Right lobe of liver (tissue), 4 donors: ENCODE results near the gene USH1C.

Experiments
- CTCF ChIP-seq, 4 donors: fragments of 200-600 bp in 3 of 4; fragments of 450-650 bp in 1 of 4; IDR thresholded peaks; one replicate each; pipeline versions ENCODE4 v1.5.1 to v1.8.0; 2016 to 2022; ENCODE audit warnings: antibody characterized with exemption in 4 of 4, mild to moderate bottlenecking in 2 of 4
- POLR2A ChIP-seq: fragments of 450-650 bp; IDR thresholded peaks from one replicate; pipeline ENCODE4 v1.6.1; 2017; ENCODE audit warnings: antibody characterized with exemption, mild to moderate bottlenecking
- donor health status: DM: no; HTN: no; CAD: no.
- donor health status: DM: no; HTN: no; CAD: no.
- donor health status: DM: no; HTN: yes; CAD: no.

DNA sequence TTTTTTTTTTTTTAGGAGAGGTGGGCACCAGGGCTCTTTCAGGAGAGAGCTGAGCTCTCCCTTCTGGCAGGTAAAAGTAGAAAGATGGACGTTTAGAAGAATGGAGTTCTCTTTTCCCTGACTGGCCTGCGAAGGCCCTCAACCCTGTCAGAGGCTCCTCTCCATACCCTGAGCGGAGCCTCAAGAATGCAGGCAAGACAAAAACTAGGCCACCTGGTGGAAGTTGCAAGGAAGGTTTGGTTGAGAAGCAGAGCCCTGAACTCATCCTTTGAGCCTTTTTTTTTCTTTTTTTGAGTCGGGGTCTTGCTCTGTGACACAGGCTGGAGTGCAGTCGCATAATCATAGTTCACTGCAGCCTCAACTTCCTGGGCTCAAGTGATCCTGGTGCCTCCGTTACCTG lies 4.2 kb upstream of the USH1C start:
- no peak for TF ChIP-seq CTCF (IDR thresholded peaks at IDR 0.05)
- no peak for TF ChIP-seq POLR2A
